NCI-H128 (cell line): ENCODE measurements around the gene LRRC63.
"Not testable (repeated sequence)": the region's sequence is repeated elsewhere in the genome, so short reads cannot be mapped to it uniquely, and the experiment has no call there.

ENCODE experiments used
- DNase-seq: peaks from one replicate; lab custom pipeline; 2025; ENCODE audit not compliant: unreplicated experiment; lab: John Stamatoyannopoulos, UW

LRRC63 gene

GRCh38 chr13:46235286-46235685 is 23.6 kb downstream of the LRRC63 start:
- DNase-seq: no peak

- no peak for DNase-seq
Measured at GRCh38 chr13:46265292-46265691, 53.6 kb downstream of the LRRC63 start.

DNA sequence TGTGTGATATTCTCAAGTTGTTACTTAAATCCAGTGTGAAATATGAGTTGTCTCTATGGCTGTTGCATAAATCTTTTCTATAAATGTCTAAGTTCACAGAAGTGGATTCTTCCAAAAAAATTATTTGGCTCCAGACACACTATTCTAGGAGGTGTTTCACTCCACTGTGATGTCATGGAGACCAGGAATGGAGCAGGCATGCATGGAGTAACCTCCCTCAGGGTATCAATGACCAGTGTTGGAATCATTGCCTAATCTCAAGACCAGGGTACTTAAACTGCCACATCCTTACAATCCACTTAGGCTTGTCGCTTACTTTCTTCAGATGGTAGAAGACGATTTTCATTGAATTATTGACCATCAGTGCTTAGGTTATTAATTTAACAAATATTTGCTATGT is 55.4 kb downstream of the LRRC63 start:
- DNase-seq: no peak

- no peak for DNase-seq
Measured at GRCh38 chr13:46270416-46270815, 58.7 kb downstream of the LRRC63 start.

GRCh38 chr13:46274094-46274698 is 62.5 kb downstream of the LRRC63 start:
- DNase-seq: no peak

GRCh38 chr13:46278474-46278873 is 66.7 kb downstream of the LRRC63 start:
- no peak for DNase-seq

- no peak for DNase-seq
Measured at GRCh38 chr13:46281779-46282178, 70.1 kb downstream of the LRRC63 start.

- DNase-seq: not testable (repeated sequence)
Measured at GRCh38 chr13:46283912-46284824, 72.4 kb downstream of the LRRC63 start.

DNA sequence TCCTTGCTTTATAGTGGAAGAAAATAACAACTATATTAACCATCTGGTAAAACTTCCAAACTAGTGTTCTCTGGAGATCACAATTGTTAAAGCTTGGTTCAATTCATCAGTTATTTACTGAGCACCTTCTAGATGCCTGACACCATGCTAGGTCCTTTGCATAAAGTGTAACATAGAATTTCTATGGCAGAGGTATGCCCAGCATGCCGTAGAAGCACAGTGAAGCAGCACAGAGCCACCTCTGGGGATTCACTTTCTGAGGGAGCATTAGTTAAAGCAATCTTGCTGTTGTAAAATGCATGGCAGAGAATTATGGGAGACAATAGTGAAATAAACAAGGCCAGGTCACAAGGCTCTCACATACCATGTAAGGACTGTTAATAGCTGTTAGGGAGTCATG is 75.2 kb downstream of the LRRC63 start:
- no peak for DNase-seq

- DNase-seq: no peak
Measured at GRCh38 chr13:46288570-46289259, 77.0 kb downstream of the LRRC63 start.

DNA sequence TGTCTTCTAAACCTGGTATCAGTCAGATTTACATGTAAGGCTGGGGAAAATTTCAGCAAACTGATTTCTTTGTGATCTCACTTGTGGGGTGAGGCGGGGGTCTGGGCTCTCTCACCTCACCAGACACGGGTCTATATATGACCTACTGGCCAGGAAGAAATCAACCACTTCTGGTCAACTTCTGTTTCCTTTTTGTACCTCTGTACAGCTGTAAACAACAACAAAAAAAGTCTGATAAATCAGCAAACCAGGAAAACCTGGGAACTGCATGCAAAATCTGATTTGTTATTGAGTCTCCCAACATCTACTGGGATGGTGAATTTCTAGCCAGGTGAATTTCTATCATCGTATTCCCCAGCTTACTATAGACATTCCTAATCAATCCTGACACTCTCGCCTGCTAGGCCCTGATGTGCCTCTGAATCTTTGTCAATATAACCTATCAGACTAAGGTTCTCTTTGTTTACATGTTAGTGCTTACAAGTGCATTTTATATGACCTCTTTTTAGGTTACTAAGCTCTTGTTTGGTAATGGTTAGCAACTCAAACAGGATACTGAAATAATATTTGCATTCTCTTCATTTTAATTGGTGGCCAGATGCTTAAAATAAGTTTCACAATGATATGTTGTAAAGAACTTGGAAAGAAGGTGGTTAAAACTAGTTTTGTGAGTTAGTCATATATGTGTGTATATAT is 77.7 kb downstream of the LRRC63 start:
- DNase-seq: no peak

GRCh38 chr13:46290434-46290833 is 78.7 kb downstream of the LRRC63 start:
- no peak for DNase-seq

DNA sequence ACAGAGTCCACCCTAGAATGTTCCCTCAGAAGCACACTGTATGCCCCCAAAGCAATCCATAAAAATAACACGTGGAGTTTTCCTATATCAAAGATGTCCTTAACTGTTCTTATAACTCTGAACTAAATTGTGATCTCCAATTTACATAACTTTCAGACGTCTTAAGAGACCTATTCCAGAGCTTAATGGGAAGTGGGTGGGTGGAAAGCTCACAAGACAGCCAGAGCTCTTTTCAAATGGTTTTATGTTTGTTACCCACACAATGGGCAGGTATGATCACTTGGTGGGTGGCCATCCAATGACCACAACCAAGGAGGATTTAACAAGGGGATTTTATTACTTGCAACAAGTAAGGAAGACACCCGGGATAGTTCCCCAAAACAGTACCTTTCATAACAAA is 81.7 kb downstream of the LRRC63 start:
- no peak for DNase-seq

DNA sequence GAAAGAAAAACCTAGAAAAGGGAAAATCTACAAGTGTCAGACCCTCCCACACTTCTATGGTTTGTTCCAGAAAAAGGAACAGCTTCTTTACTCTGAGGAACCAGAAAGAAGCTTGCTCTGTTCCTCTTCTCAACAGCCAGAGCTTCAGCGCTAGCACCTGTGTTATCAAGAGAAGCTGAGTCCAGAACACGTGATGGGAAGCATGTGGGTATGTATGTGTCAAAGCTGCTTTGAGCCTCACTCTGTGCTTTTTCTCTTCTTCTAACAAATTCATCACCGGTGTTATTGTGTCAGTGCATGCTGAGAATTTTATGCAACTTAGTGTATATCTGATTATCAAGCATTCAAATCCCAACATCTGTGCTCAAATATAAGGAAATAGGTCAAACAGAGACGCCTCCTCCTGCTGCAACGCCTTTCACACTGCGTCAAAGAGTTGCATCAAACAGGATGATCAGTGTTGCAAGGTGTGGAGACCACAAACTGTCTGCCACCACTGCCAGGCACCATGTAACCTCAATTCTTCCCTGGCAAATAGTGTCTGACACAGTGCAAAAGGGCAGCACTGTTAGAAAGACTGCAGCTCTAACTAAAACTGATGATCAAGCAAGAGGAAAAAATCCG is 83.9 kb downstream of the LRRC63 start:
- DNase-seq: no peak

GRCh38 chr13:46296115-46296822 is 84.5 kb downstream of the LRRC63 start:
- DNase-seq: no peak

GRCh38 chr13:46296921-46297320 is 85.2 kb downstream of the LRRC63 start:
- DNase-seq: no peak

DNA sequence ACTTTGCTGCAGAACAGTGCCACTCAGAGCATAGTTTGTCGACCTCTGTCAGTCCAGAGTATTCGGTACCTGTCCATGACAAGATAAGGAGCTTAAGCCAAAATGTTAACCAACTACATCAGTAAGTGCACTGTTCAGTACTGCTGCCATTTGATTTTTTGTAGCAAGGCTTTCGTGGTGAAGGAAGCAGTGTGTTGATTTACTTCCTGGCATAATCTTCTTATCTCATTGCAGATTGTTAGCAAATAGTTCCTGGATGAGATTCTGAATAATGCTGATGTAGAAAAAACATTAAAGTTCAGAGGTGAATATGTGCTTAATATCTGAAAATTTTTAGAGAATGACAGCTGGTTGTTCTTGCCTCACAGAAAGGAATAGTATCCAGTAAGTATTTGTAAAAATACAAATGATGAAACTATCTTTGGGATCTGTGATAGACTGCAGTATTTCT is 85.7 kb downstream of the LRRC63 start:
- DNase-seq: no peak

GRCh38 chr13:46303742-46304385 is 92.1 kb downstream of the LRRC63 start:
- DNase-seq: no peak

GRCh38 chr13:46304546-46304945 is 92.8 kb downstream of the LRRC63 start:
- no peak for DNase-seq

GRCh38 chr13:46307554-46307953 is 95.8 kb downstream of the LRRC63 start:
- no peak for DNase-seq
